GM04504 (cell line): ENCODE data around the gene IL12RB2.

Experiments
- DNase-seq: peaks from one replicate; pipeline ENCODE4 v3.0.0-alpha.2; 2012; ENCODE audit warnings: low read depth

Gene IL12RB2

GRCh38 chr1:67348586-67349252 lies 41.0 kb downstream of the IL12RB2 start:
- no peak for DNase-seq

DNA sequence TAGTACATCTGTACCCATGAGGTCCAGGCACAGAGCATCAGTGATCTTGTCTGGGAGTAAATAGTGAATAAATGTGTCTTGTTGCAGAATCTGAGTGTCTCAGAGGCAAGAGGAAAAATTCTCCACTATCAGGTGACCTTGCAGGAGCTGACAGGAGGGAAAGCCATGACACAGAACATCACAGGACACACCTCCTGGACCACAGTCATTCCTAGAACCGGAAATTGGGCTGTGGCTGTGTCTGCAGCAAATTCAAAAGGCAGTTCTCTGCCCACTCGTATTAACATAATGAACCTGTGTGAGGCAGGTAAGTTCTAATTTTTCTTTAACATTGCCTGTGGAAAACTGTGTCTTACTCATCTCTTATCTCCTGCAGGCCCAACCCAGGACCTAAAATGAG lies 43.1 kb downstream of the IL12RB2 start:
- no peak for DNase-seq

- DNase-seq: no peak
Measured at GRCh38 chr1:67352211-67352610, 44.5 kb downstream of the IL12RB2 start.

- DNase-seq: peak; percentile 69
Measured at GRCh38 chr1:67355745-67356424, 48.2 kb downstream of the IL12RB2 start.

GRCh38 chr1:67359592-67359991 lies 51.9 kb downstream of the IL12RB2 start:
- no peak for DNase-seq

GRCh38 chr1:67361641-67362040 lies 54.0 kb downstream of the IL12RB2 start:
- DNase-seq: no peak

DNA sequence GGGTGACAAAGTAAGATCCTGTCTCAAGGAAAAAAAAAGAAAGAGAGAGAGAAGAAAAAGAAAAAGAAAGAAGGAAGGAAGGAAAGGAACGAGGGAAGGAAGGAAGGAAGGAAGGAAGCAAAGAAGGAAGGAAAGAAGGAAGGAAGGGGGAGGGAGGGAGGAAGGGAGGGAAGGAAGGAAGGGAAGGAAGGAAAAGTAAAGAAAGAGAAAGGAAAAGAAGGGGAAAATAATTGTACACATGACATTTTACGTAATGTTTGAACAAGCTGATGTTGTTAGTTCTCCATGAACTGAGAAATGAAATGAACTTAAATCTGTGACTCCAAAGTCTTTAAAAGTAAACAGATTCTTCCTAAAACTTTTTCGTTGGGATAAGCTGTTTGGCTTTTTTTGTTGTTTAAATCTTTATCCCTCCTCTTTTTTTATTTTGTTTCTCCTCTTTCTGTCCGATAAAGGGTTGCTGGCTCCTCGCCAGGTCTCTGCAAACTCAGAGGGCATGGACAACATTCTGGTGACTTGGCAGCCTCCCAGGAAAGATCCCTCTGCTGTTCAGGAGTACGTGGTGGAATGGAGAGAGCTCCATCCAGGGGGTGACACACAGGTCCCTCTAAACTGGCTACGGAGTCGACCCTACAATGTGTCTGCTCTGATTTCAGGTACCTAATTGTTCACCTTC lies 59.8 kb downstream of the IL12RB2 start:
- no peak for DNase-seq

DNA sequence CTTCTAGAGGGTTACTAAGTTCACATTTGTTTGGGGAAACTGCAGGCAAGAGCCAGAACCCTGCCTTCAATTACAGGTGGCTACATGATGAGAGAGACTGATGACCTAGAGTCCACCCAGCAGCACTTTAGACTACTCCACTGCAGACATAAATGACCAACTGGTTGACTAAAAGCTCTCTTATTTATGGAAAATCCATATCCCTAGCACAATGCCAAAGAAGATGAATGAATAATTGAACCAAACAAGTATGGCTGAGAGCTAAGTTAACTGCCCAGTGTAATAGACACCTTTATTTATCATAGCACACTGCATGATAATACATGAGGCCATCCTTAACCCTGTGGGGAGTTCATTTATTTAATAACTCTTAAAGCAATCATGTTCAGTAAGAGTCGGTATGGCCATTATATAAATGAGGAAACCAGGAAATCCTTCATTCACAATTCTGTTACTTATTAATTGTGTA lies 60.4 kb downstream of the IL12RB2 start:
- no peak for DNase-seq

GRCh38 chr1:67371043-67371442 lies 63.4 kb downstream of the IL12RB2 start:
- no peak for DNase-seq

DNA sequence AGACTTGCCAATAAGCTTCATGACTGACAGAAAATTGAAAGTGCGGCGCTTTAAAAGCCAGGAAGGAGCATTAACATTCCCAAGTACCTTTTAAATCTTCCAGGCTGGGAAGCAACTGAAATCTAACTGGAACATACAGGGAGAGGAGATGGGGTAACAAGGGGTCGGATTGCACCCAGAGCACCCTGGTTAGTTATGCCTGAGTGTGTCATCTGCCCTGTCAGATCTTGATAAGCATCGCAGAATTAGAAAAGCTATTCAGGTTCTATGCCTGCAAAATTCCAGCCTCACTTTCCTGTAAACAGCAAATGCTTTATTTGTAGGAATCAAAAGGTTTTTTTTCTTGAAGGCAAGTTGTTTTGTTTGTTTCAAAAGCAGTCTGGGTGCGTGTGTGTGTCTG lies 64.0 kb downstream of the IL12RB2 start:
- DNase-seq: no peak

- no peak for DNase-seq
Measured at GRCh38 chr1:67372136-67372535, 64.5 kb downstream of the IL12RB2 start.

- DNase-seq: no peak
Measured at GRCh38 chr1:67372898-67373297, 65.2 kb downstream of the IL12RB2 start.

DNA sequence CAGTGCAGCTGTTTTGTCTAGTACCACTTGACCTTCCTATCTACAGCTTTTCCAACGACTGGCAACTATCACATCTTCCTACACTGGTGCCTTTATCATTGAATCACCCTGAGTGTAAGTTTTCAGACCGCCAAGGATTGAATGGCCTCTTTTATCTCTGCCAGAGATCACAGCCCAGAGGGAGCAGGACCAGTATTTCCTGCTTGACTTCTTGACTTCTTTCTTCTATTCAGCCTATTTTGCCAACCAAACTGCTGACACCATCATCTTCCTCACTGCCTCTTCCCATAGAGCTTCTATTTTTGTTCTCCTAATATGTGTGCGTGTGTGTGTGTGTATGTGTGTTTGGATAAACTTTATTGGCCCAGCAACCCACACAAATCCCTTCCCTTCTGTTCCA lies 68.7 kb downstream of the IL12RB2 start:
- DNase-seq: no peak

GRCh38 chr1:67377253-67377652 lies 69.6 kb downstream of the IL12RB2 start:
- DNase-seq: no peak

DNA sequence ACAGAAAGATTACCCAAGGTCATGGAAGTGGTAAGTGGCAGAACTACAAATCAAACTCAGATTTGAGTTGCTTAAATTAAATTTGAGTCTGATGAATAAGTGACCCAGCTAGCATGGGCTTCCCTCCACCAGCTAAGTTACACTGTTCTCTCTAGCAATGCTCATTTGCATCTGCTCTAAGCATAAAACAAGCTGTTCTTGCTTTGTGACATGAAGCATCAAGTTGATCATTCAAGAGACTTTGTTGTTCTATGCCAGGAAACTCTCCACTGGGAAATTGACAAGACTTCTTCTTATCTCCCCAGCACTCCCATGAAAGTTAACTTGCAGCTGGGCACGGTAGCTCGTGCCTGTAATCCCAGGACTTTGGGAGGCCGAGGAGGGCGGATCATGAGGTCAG lies 73.5 kb downstream of the IL12RB2 start:
- DNase-seq: no peak

DNA sequence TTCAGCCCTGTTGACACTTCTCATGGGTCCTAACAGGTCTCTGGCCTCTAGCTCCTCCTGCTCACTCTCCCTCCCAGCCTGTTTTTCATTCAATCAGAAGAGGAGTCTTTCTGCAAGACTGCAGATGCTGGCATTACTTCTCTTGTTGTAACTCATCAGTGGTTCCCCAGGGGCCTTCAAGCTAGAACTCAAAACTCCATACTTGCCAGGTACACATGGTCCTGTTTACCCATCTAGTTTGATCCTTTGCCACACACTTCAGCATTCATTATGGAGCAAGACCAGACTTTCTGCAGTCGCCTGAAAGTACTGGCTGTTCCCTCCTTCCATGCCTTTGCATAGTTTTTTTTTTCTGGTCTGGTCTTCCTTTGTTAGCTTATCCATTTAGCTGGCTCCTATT lies 74.6 kb downstream of the IL12RB2 start:
- DNase-seq: no peak

DNA sequence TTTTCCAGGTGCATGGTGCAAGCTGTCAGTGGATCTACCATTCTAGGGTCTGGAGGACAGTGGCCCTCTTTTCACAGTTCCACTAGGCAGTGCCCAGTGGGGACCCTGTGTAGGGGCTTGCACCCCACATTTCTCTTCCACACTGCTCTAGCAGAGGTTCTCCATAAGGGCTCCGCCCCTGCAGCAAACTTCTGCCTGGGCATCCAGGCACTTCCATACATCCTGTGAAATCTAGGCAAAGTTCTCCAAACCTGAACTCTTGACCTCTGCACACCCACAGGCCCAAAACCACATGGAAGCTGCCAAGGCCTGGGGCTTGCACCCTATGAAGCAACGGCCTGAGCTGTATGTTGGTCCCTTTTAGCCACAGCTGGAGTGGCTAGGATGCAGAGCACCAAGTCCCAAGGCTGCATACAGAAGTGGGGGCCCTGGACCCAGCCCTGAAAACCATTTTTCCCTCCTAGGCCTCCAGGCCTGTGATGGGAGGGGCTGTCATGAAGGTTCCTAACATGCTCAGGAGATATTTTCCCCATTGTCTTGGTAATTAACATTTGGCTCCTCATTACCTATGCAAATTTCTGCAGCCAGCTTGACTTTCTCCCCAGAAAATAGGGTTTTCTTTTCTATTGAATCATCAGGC lies 76.4 kb downstream of the IL12RB2 start:
- no peak for DNase-seq

DNA sequence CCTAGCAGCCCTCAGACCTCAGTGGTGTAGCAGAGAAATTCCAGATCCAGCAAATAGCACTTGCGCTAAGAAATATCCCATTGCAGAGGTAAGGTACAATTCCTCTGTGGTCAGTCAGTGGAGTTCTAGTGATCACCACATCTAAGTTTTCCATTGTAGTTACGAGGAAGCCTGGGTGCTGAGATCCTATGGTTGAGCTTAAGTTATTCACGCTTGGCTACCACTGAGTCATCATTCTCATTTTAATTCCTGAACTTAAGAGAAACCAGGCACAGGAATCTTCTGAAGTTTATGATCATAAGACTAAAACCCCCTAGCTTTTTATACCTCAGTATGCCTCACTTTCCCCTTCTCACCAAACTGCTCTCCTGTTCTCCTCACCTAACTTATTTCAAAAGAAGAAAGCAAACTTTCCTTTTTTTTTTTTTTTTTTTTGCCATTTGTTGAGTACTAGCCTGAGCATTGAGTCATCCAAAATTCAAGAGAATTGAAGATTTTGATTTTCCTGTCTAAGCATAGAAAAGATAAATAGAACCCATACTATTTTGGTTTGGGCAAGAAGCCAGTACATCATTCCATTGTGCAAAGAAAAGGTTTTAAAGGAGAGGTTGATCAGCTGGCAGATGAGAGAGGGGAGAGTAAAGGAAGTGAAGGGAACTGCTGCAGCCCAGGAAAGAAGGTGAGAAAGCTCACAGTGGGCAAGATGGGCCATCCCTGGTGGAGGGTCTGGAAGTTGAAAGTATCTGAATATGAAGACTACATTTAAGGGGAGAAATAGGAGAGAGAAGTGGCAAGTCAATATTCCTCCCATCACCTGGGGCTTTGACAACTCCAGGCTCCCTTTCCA lies 82.6 kb downstream of the IL12RB2 start:
- DNase-seq: no peak

GRCh38 chr1:67393240-67393639 lies 85.6 kb downstream of the IL12RB2 start:
- DNase-seq: no peak

DNA sequence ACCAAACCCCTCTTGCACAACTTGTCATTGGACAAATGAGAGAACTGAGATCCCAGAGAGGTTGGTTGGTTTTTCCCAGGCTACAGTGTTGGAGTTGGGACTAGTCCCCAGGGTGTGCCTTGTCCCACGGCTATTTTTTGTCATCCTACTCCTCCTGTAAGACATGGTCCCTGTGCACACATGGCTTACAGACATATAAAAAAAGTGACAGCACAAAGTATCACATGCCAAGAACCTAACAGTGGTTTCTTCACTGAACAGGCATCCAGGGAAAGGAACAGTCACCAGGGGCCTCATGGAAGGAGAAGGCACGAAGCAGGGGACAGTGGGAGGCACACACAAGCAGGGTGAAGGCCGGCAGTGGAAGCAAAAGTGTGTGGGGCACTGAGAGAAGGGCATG lies 86.1 kb downstream of the IL12RB2 start:
- no peak for DNase-seq

DNA sequence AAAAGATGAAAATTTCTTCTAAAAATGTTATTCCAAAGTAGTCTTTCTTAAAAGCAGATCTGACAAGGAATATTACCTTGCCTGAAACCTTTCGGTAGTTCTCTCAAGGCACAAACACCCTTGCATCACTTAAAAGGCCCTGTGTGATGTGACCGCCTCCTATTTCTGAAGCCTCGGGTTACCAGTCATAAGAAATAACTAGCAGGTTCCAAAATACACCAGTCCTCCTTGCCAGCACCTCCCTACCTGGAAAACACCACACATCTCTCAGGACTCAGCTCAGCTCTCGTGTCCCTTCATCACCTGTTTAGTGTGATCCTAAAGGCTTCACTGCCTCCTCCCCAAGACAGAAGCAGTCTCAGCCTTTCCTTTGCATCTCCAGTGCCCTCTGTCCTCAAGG lies 86.9 kb downstream of the IL12RB2 start:
- no peak for DNase-seq
